Tibial nerve (tissue), 4 donors: Measurements from ENCODE around the gene TNK2. TPM values are rescaled to one million over a fixed set of nuclear protein-coding genes. Genes with fewer than 3 reads are reported as not detected.
A peak's percentile ranks its signal among the peaks of the same experiment; 100 is the strongest.

Experiments
- DNase-seq, 2 donors: peaks; one replicate each; pipeline ENCODE4 v3.0.0-alpha.2; 2019; ENCODE audit warnings: low spot score in 2 of 2
- H3K27ac ChIP-seq, 4 donors: fragments of 200-600 bp; sonication (generic) in 3 of 4; one replicate each; pipeline ENCODE4 v1.5.1; 2017 to 2019; ENCODE audit warnings: mild to moderate bottlenecking in 1 of 4
- H3K27me3 ChIP-seq, 2 donors: fragments of 200-600 bp; sonication (generic) in 1 of 2; one replicate each; pipeline versions ENCODE4 v1.5.1 to v1.6.0; 2017 to 2019
- H3K36me3 ChIP-seq, 3 donors: fragments of 200-600 bp; sonication (generic); one replicate each; pipeline ENCODE4 v1.5.1; 2018 to 2019
- H3K4me1 ChIP-seq, 4 donors: fragments of 200-600 bp; sonication (generic) in 3 of 4; one replicate each; pipeline ENCODE4 v1.5.1; 2017 to 2019
- H3K4me3 ChIP-seq, 4 donors: fragments of 200-600 bp; sonication (generic) in 3 of 4; one replicate each; pipeline ENCODE4 v1.5.1; 2017 to 2019; ENCODE audit warnings: mild to moderate bottlenecking in 1 of 4, moderate library complexity in 1 of 4
- H3K9me3 ChIP-seq, 4 donors: fragments of 200-600 bp; sonication (generic) in 3 of 4; one replicate each; pipeline ENCODE4 v1.5.1; 2017 to 2019
- CTCF ChIP-seq, 5 experiments: fragments of 200-600 bp in 3 of 5; fragments of 450-650 bp in 2 of 5; sonication (generic) in 3 of 5; IDR thresholded peaks; one replicate each; pipeline ENCODE4 v1.5.1; 2016 to 2019; ENCODE audit warnings: antibody characterized with exemption in 5 of 5, mild to moderate bottlenecking in 3 of 5, moderate library complexity in 2 of 5
- EP300 ChIP-seq, 2 donors: sonication (generic); formaldehyde crosslinking; IDR thresholded peaks; one replicate each; pipeline ENCODE4 v1.6.1; 2017; ENCODE audit warnings: antibody characterized with exemption in 2 of 2, mild to moderate bottlenecking in 1 of 2
- POLR2A ChIP-seq, 2 donors: fragments of 450-650 bp; IDR thresholded peaks; one replicate each; pipeline ENCODE4 v1.6.1; 2017; ENCODE audit warnings: antibody characterized with exemption in 2 of 2, mild to moderate bottlenecking in 2 of 2, moderate library complexity in 2 of 2
- WGBS, 2 donors: methylation state at CpG; one replicate each; pipeline ENCODE4 v1.1.5; 2018; 5-methylcytosine and 5-hydroxymethylcytosine counted together
- total RNA-seq, 4 donors: library from RNA; depleted of rRNA; stranded (reverse); fragments of >200 nt; gene quantifications; one replicate each; pipeline ENCODE4 v1.1.0, GENCODE V29; 2016

Gene TNK2
- total RNA-seq, 4 donors from 2014 or later: 22.2 to 81.9 (median 34.0) TPM

- WGBS, 2 donors: 77 to 81% methylated on average over 34 of the region's 34 CpGs
- Histone ChIP-seq H3K27me3 (no peaks in the 10 kb centered on the region), H3K4me3 (no peak overlapping the region), H3K4me1 (peaks cover 0 to 38% (median 9%) of the 10 kb centered on the region in 4 donors), H3K9me3 (no peaks in the 10 kb centered on the region), H3K27ac (peak overlapping the region in 2 of 4 donors; percentile 4 to 73), H3K36me3 (peaks cover 0 to 48% (median 0%) of the 10 kb centered on the region in 3 donors)
- no peak for DNase-seq
- TF ChIP-seq EP300 (IDR thresholded peaks at IDR 0.05): peak in 1 of 2 donors; percentile 13
- TF ChIP-seq CTCF (IDR thresholded peaks at IDR 0.05): no peak
Measured at GRCh38 chr3:195886181-195887141, 21.9 kb downstream of the TNK2 start.

- WGBS, 2 donors: 60 to 65% methylated on average over 24 to 25 of the region's 25 CpGs
- peaks cover 0 to 32% (median 9%) of the 10 kb centered on the region in 4 donors for H3K4me1 ChIP-seq
- TF ChIP-seq EP300 (IDR thresholded peaks at IDR 0.05): no peak
- TF ChIP-seq CTCF (IDR thresholded peaks at IDR 0.05): no peak
- TF ChIP-seq POLR2A (IDR thresholded peaks at IDR 0.05): no peak
Measured at GRCh38 chr3:195885036-195885891, 23.1 kb downstream of the TNK2 start.

GRCh38 chr3:195884691-195885035, 23.7 kb downstream of the TNK2 start:
- 94 to 97% methylated on average over 13 to 14 of the region's 14 CpGs for WGBS, 2 donors
- Histone ChIP-seq H3K27me3 (no peaks in the 10 kb centered on the region), H3K36me3 (peaks cover 0 to 54% (median 0%) of the 10 kb centered on the region in 3 donors), H3K9me3 (no peaks in the 10 kb centered on the region), H3K27ac (peak overlapping the region in 1 of 4 donors; percentile 73), H3K4me3 (no peak overlapping the region), H3K4me1 (peaks cover 0 to 26% (median 6%) of the 10 kb centered on the region in 4 donors)
- no peak for DNase-seq
- no peak for TF ChIP-seq CTCF (IDR thresholded peaks at IDR 0.05)
- no peak for TF ChIP-seq EP300 (IDR thresholded peaks at IDR 0.05)
- no peak for TF ChIP-seq POLR2A (IDR thresholded peaks at IDR 0.05)

More at GRCh38 chr3:195885036-195885891, 23.1 kb downstream of the TNK2 start:
- Histone ChIP-seq H3K27ac (peak overlapping the region in 2 of 4 donors; percentile 4 to 73), H3K27me3 (no peaks in the 10 kb centered on the region), H3K4me3 (no peak overlapping the region), H3K36me3 (peaks cover 0 to 48% (median 0%) of the 10 kb centered on the region in 3 donors), H3K9me3 (no peaks in the 10 kb centered on the region)
- DNase-seq: no peak

- Histone ChIP-seq H3K27me3 (no peaks in the 10 kb centered on the region), H3K36me3 (peaks cover 0 to 62% (median 0%) of the 10 kb centered on the region in 3 donors), H3K27ac (no peak overlapping the region), H3K9me3 (no peaks in the 10 kb centered on the region), H3K4me3 (no peak overlapping the region), H3K4me1 (peaks cover 0 to 22% (median 6%) of the 10 kb centered on the region in 4 donors)
- WGBS, 2 donors: 85% methylated on average over 12 of the region's 12 CpGs
- no peak for DNase-seq
- TF ChIP-seq POLR2A (IDR thresholded peaks at IDR 0.05) (no peak), CTCF (IDR thresholded peaks at IDR 0.05) (no peak), EP300 (IDR thresholded peaks at IDR 0.05) (no peak)
Measured at GRCh38 chr3:195883801-195884200, 24.6 kb downstream of the TNK2 start.
